Breast epithelium (tissue), 3 donors: ENCODE results near the gene ZFHX3.

ENCODE experiments used
- POLR2A ChIP-seq: fragments of 450-650 bp; IDR thresholded peaks from one replicate; pipeline ENCODE4 v1.6.1; 2016; ENCODE audit warnings: antibody characterized with exemption, mild to moderate bottlenecking, moderate library complexity
- POLR2AphosphoS5 ChIP-seq, 3 donors: sonication (generic); formaldehyde crosslinking; IDR thresholded peaks; one replicate each; pipeline ENCODE4 v1.6.1; 2017; ENCODE audit warnings: antibody characterized with exemption in 3 of 3
- TF ChIP-seq, protein P1 (sequence below), 3 donors: fragments of 450-650 bp; IDR thresholded peaks; one replicate each; pipeline ENCODE4 v1.5.1; 2016 to 2017; ENCODE audit warnings: antibody characterized with exemption in 3 of 3, mild to moderate bottlenecking in 3 of 3, moderate library complexity in 3 of 3

- TF ChIP-seq, protein P1, sequence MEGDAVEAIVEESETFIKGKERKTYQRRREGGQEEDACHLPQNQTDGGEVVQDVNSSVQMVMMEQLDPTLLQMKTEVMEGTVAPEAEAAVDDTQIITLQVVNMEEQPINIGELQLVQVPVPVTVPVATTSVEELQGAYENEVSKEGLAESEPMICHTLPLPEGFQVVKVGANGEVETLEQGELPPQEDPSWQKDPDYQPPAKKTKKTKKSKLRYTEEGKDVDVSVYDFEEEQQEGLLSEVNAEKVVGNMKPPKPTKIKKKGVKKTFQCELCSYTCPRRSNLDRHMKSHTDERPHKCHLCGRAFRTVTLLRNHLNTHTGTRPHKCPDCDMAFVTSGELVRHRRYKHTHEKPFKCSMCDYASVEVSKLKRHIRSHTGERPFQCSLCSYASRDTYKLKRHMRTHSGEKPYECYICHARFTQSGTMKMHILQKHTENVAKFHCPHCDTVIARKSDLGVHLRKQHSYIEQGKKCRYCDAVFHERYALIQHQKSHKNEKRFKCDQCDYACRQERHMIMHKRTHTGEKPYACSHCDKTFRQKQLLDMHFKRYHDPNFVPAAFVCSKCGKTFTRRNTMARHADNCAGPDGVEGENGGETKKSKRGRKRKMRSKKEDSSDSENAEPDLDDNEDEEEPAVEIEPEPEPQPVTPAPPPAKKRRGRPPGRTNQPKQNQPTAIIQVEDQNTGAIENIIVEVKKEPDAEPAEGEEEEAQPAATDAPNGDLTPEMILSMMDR (IDR thresholded peaks at IDR 0.05): no peak
- TF ChIP-seq POLR2A (no peak), POLR2AphosphoS5 (IDR thresholded peaks at IDR 0.05) (peak in 1 of 3 donors; percentile 82)
Measured at GRCh38 chr16:73020409-73020884, 27.5 kb downstream of the ZFHX3 start.
